Measurements from ENCODE around the gene TREML4.
A peak's percentile ranks its signal among the peaks of the same experiment; 100 is the strongest.
"Not testable (repeated sequence)": the region's sequence is repeated elsewhere in the genome, so short reads cannot be mapped to it uniquely, and the experiment has no call there.

TREML4 gene

GRCh38 chr6:41186031-41186562 is 42.1 kb upstream of the TREML4 start:
- Mint-ChIP-seq H3K9me3 (peaks cover 15% of the 10 kb centered on the region), H3K27me3 (ENCODE audit: low read depth, poor library complexity) (peaks cover 25% of the 10 kb centered on the region), H3K4me3 (no peak overlapping the region), H3K27ac (no peak overlapping the region), H3K4me1 (peaks cover 4% of the 10 kb centered on the region), H3K36me3 (ENCODE audit: low read depth) (no peaks in the 10 kb centered on the region)
- TF ChIP-seq, protein P1, sequence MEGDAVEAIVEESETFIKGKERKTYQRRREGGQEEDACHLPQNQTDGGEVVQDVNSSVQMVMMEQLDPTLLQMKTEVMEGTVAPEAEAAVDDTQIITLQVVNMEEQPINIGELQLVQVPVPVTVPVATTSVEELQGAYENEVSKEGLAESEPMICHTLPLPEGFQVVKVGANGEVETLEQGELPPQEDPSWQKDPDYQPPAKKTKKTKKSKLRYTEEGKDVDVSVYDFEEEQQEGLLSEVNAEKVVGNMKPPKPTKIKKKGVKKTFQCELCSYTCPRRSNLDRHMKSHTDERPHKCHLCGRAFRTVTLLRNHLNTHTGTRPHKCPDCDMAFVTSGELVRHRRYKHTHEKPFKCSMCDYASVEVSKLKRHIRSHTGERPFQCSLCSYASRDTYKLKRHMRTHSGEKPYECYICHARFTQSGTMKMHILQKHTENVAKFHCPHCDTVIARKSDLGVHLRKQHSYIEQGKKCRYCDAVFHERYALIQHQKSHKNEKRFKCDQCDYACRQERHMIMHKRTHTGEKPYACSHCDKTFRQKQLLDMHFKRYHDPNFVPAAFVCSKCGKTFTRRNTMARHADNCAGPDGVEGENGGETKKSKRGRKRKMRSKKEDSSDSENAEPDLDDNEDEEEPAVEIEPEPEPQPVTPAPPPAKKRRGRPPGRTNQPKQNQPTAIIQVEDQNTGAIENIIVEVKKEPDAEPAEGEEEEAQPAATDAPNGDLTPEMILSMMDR (IDR thresholded peaks at IDR 0.05), result no peak
- no peak for DNase-seq

- no peak overlapping the region for H3K27ac Mint-ChIP-seq
- peaks cover 39% of the 10 kb centered on the region for H3K27me3 Mint-ChIP-seq (ENCODE audit: low read depth, poor library complexity)
- no peaks in the 10 kb centered on the region for H3K36me3 Mint-ChIP-seq (ENCODE audit: low read depth)
- TF ChIP-seq, protein P1 (IDR thresholded peaks at IDR 0.05), result no peak
- H3K4me3 Mint-ChIP-seq, result no peak overlapping the region
- no peaks in the 10 kb centered on the region for H3K4me1 Mint-ChIP-seq
- DNase-seq, result no peak
- H3K9me3 Mint-ChIP-seq, result peaks cover 15% of the 10 kb centered on the region
These were observed 39.9 kb upstream of the TREML4 start for GRCh38 chr6:41187924-41188886.

GRCh38 chr6:41189046-41189445 is 39.1 kb upstream of the TREML4 start:
- not testable (repeated sequence) for H3K4me1 Mint-ChIP-seq, H3K27ac Mint-ChIP-seq, DNase-seq

GRCh38 chr6:41189967-41190366 is 38.2 kb upstream of the TREML4 start:
- no peaks in the 10 kb centered on the region for H3K36me3 Mint-ChIP-seq (ENCODE audit: low read depth)
- TF ChIP-seq, protein P1 (IDR thresholded peaks at IDR 0.05), result no peak
- no peak overlapping the region for H3K27ac Mint-ChIP-seq
- no peaks in the 10 kb centered on the region for H3K4me1 Mint-ChIP-seq
- H3K9me3 Mint-ChIP-seq, result peaks cover 15% of the 10 kb centered on the region
- no peak overlapping the region for H3K4me3 Mint-ChIP-seq
- no peak for DNase-seq
- H3K27me3 Mint-ChIP-seq (ENCODE audit: low read depth, poor library complexity), result peaks cover 46% of the 10 kb centered on the region

More at GRCh38 chr6:41189046-41189445, 39.1 kb upstream of the TREML4 start:
- not testable (repeated sequence) for H3K36me3 Mint-ChIP-seq (ENCODE audit: low read depth); H3K4me3 Mint-ChIP-seq
- Mint-ChIP-seq H3K27me3 (ENCODE audit: low read depth, poor library complexity) (peaks cover 39% of the 10 kb centered on the region), H3K9me3 (peaks cover 15% of the 10 kb centered on the region)

GRCh38 chr6:41190791-41191190 is 37.4 kb upstream of the TREML4 start:
- peaks cover 54% of the 10 kb centered on the region for H3K27me3 Mint-ChIP-seq (ENCODE audit: low read depth, poor library complexity)
- H3K4me3 Mint-ChIP-seq, result no peak overlapping the region
- H3K4me1 Mint-ChIP-seq, result no peaks in the 10 kb centered on the region
- H3K27ac Mint-ChIP-seq, result no peak overlapping the region
- H3K36me3 Mint-ChIP-seq (ENCODE audit: low read depth), result no peaks in the 10 kb centered on the region
- TF ChIP-seq, protein P1 (IDR thresholded peaks at IDR 0.05), result no peak
- DNase-seq, result no peak
- H3K9me3 Mint-ChIP-seq, result peaks cover 15% of the 10 kb centered on the region

DNA sequence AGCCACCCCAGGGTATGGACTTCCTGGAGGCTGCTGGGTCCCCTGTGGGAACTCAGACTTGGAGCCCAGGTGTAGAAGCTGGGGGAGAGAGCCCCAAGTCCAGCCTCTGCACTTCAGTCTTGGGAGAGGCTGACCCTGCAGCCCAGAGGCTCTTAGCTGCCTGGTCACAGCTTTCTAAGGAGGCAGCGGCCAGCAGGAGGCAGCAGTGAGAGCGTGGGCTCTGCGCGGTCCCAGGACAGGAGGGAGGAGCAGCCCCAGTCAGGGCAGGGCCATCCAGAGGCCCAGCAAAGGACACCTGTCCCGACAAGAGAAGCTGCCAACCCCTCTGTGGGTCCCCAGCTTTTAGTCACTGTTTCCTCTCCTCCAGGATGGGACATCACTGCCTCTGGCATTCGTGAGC is 36.6 kb upstream of the TREML4 start:
- H3K4me3 Mint-ChIP-seq, result no peak overlapping the region
- no peaks in the 10 kb centered on the region for H3K4me1 Mint-ChIP-seq
- TF ChIP-seq, protein P1 (IDR thresholded peaks at IDR 0.05), result peak; percentile 52
- H3K27ac Mint-ChIP-seq, result no peak overlapping the region
- peaks cover 15% of the 10 kb centered on the region for H3K9me3 Mint-ChIP-seq
- H3K36me3 Mint-ChIP-seq (ENCODE audit: low read depth), result no peaks in the 10 kb centered on the region
- DNase-seq, result peak; percentile 54
- H3K27me3 Mint-ChIP-seq (ENCODE audit: low read depth, poor library complexity), result peaks cover 57% of the 10 kb centered on the region
